ENCODE measurements around the gene CD48. TPM values are rescaled to one million over a fixed set of nuclear protein-coding genes. Genes with fewer than 3 reads are reported as not detected.

CD48 gene
- total and polyA plus RNA-seq, 5 experiments from 2014 or later: 186 to 276 (median 213) TPM

Other genes starting within 250 kb of the CD48 start
- 10 to 100 TPM; 39.7 to 42.5 TPM for gene SLAMF6, start 188.6 kb downstream of the CD48 start, total RNA-seq
- 10 to 100 TPM; 52.0 to 95.9 (median 69.5) TPM for gene SLAMF6, start 188.6 kb downstream of the CD48 start, polyA plus RNA-seq
- gene CD84, start 132.3 kb downstream of the CD48 start, total RNA-seq: 10 to 100 TPM; 81.5 to 83.4 TPM
- gene CD84, start 132.3 kb downstream of the CD48 start, polyA plus RNA-seq: 10 to 100 TPM; 17.5 to 19.0 (median 18.1) TPM
- 10 to 100 TPM in 1 of 2 experiments, 1 to 10 TPM in 1; 9.8 to 11.1 TPM for gene SLAMF1, start 64.8 kb downstream of the CD48 start, total RNA-seq
- 1 to 10 TPM; 1.7 to 3.9 (median 3.7) TPM for gene SLAMF1, start 64.8 kb downstream of the CD48 start, polyA plus RNA-seq
- 1 to 10 TPM; 4.5 to 6.2 TPM for gene SLAMF7, start 27.4 kb upstream of the CD48 start, total RNA-seq
- gene SLAMF7, start 27.4 kb upstream of the CD48 start, polyA plus RNA-seq: 100 to 1,000 TPM in 1 of 3 donors, 1 to 10 TPM in 2; 3.8 to 102 (median 4.0) TPM
- 100 to 1,000 TPM; 150 to 156 TPM for gene LY9, start 84.4 kb upstream of the CD48 start, total RNA-seq
- 100 to 1,000 TPM; 167 to 223 (median 189) TPM for gene LY9, start 84.4 kb upstream of the CD48 start, polyA plus RNA-seq
- gene CD244, start 151.1 kb upstream of the CD48 start, total RNA-seq: under 1 TPM; 0.62 to 0.66 TPM
- 10 to 100 TPM; 11.7 to 82.2 (median 16.1) TPM for gene CD244, start 151.1 kb upstream of the CD48 start, polyA plus RNA-seq
- gene ITLN1, start 173.4 kb upstream of the CD48 start, total RNA-seq: not detected
- gene ITLN1, start 173.4 kb upstream of the CD48 start, polyA plus RNA-seq: not detected
- not detected for gene ITLN2, start 243.0 kb upstream of the CD48 start, total RNA-seq
- not detected for gene ITLN2, start 243.0 kb upstream of the CD48 start, polyA plus RNA-seq